NCI-H187 (cell line): ENCODE results near the gene GFOD2.

Experiments used
- DNase-seq, 2 experiments: peaks; one replicate each; lab custom pipeline; 2025; lab: John Stamatoyannopoulos, UW

The GFOD2 gene

GRCh38 chr16:67657751-67658518, 61.2 kb downstream of the GFOD2 start:
- no peak for DNase-seq

GRCh38 chr16:67657017-67657608, 62.0 kb downstream of the GFOD2 start:
- no peak for DNase-seq

- DNase-seq, result no peak
Measured at GRCh38 chr16:67656344-67657016, 62.6 kb downstream of the GFOD2 start.

GRCh38 chr16:67655363-67655762, 63.8 kb downstream of the GFOD2 start:
- no peak for DNase-seq

- DNase-seq, result no peak
Measured at GRCh38 chr16:67654403-67654911, 64.7 kb downstream of the GFOD2 start.

- DNase-seq, result no peak
Measured at GRCh38 chr16:67653789-67654402, 65.2 kb downstream of the GFOD2 start.

GRCh38 chr16:67653128-67653788, 65.9 kb downstream of the GFOD2 start:
- no peak for DNase-seq

GRCh38 chr16:67652578-67653127, 66.5 kb downstream of the GFOD2 start:
- peak in 1 of 2 experiments; percentile 1 for DNase-seq

GRCh38 chr16:67651847-67652246, 67.3 kb downstream of the GFOD2 start:
- no peak for DNase-seq

- no peak for DNase-seq
Measured at GRCh38 chr16:67651039-67651438, 68.1 kb downstream of the GFOD2 start.

GRCh38 chr16:67650023-67650422, 69.1 kb downstream of the GFOD2 start:
- DNase-seq, result no peak

- no peak for DNase-seq
Measured at GRCh38 chr16:67649494-67649931, 69.6 kb downstream of the GFOD2 start.

GRCh38 chr16:67648764-67649407, 70.2 kb downstream of the GFOD2 start:
- no peak for DNase-seq

- no peak for DNase-seq
Measured at GRCh38 chr16:67648088-67648763, 70.9 kb downstream of the GFOD2 start.

- DNase-seq, result no peak
Measured at GRCh38 chr16:67647681-67648080, 71.4 kb downstream of the GFOD2 start.

GRCh38 chr16:67647111-67647651, 71.9 kb downstream of the GFOD2 start:
- no peak for DNase-seq

GRCh38 chr16:67645397-67646121, 73.6 kb downstream of the GFOD2 start:
- no peak for DNase-seq

- DNase-seq, result no peak
Measured at GRCh38 chr16:67644038-67644437, 75.1 kb downstream of the GFOD2 start.
